Kasumi-1 (cell line): ENCODE measurements around the gene IGFL3.
"Not testable (repeated sequence)": the region's sequence is repeated elsewhere in the genome, so short reads cannot be mapped to it uniquely, and the experiment has no call there.

Experiments
- DNase-seq, 2 experiments: peaks; one replicate each; lab custom pipeline; 2025; lab: John Stamatoyannopoulos, UW

The IGFL3 gene

GRCh38 chr19:46124638-46125115 lies at the start of gene IGFL3:
IGFL3 (minus strand) TSS chr19:46124688; CDS start chr19:46124649, 39 bp downstream.
- no peak for DNase-seq

DNA sequence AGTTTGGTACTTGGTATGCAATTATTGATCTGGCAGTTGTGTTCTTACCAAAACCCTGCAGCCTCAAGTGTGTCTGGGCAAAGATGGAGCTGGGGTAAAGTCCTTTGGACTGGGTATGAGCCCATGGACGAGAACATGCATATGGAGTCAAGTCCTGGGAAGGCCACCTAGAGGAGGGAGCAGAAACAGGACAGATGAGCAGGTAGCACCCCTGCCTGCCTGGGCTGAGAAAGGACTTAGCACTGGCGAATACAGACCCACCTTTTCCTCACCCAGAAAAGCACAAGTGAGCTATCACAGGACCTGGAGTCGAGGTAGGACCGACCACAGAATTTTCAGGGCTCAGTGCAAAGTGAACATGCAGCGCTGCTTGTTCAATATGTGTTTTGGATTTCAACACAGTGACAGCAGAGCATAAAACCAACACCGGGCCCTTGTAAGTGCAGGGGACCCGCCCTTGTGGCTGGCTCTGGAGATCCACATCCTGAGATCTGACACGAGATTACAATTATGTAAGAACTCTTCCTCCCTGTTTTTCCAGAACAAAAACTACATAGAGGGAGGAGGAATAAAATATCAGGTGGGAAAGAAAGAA lies 49.5 kb upstream of the IGFL3 start:
- no peak for DNase-seq

DNA sequence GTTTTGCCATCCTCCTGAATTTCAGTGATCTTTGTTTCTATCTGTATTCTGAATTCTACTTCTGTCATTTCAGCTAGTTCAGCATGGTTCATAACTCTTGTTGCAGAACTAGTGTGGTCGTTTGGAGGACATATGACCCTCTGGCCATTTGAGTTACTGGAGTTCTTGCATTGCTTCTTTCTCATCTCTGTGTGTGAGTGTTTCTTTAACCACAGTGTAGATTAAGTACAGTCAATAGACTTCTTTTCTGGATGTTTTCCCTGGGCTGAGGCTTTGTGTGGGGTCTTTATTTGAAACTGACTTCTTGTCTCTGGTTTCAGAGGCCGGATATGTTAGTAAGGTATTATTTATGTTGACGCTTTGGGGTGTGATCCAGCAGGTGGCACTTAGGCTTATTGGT lies 38.2 kb upstream of the IGFL3 start:
- DNase-seq = no peak

GRCh38 chr19:46161642-46162257 lies 37.3 kb upstream of the IGFL3 start:
- not testable (repeated sequence) for DNase-seq

DNA sequence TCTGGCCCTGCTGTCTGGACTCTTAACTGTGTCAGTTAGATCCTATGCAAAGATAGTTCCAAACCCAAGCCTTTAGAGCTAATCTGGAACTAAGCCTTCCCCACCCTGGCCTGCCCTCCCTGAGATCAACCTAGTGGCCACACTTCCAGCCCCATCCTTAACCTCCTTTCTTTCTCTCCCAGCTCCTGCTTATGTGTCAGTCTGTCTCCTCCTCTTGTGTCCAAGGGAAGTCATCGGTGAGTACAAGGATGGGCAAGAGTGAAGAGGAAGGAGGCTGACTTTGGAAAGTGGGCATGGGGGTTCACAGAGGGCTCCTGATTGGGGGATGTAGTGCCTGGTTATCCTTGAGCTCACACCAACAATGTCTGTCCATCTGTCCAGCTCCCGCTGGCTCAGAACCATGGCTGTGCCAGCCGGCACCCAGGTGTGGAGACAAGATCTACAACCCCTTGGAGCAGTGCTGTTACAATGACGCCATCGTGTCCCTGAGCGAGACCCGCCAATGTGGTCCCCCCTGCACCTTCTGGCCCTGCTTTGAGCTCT lies 35.8 kb upstream of the IGFL3 start:
- DNase-seq = no peak

- no peak for DNase-seq
Observed at GRCh38 chr19:46159418-46160232, 35.1 kb upstream of the IGFL3 start.

- no peak for DNase-seq
Observed at GRCh38 chr19:46155237-46155636, 30.7 kb upstream of the IGFL3 start.

DNA sequence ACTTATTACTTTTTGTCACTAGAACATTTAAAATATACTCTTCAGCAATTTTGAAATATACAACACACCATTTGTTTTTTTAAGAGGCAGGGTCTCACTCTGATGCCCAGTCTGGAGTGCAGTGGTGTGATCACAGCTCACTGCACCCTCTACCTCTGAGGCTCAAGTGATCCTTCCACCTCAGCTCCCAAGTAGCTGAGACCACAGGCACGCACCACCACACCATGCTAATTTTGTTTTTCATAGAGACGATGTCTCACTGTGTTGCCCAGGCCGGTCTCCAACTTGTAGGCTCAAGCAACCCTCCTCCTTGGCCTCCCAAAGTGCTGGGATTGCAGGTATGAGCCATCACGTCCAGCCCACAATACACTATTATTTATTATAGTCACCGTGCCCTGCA lies 26.1 kb upstream of the IGFL3 start:
- no peak for DNase-seq

DNA sequence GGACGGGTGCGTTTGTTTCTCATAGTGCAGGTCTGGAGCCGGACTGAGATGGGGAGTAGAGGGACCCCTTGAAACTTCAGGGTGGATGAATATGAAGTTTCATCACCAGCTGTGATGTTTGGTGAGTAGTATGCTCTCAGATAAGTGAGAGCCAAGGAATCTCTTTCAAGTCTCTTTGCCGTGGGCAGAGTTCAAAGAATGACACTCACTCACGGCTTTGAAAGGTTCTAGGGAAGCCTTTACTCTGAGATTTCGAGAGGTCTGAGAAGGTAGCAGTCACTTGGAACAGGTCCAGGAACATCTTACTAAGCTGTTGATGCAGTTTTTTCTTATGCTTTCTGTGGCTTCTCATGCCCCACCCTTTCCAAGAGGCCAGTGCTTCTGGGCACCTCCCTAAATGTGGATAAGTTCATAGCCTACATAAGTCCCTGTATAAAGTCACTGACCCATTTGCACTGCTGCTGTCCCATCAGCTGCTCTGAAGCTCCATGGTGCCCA lies 23.4 kb upstream of the IGFL3 start, which contains the start of gene IGFL2:
Gene IGFL2, plus strand, starts transcription at position 448 of the 498 bp plus-strand sequence. Its CDS starts 41 bp downstream, at position 489.
- DNase-seq = no peak

- DNase-seq = no peak
Observed at GRCh38 chr19:46147166-46147740, 22.8 kb upstream of the IGFL3 start.

- no peak for DNase-seq
Observed at GRCh38 chr19:46144756-46145155, 20.3 kb upstream of the IGFL3 start.

DNA sequence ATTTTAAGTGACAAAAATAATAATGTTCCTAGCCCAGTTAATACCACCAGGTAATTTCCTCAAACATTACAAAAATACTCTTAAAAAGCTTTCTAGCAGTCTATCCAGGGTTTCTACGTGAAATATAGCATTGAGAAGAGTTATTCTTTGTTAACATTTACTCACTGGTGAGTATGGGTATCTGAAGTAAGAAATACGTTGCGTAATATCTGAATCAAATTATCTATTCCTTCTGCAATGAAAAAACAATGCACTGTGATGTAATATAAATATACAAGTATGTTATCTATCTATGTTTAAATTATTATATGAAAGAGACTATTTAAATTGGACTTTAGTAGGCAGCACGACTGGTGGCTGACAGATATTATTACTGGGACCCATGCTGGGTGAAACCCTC lies 17.8 kb upstream of the IGFL3 start:
- no peak for DNase-seq

DNA sequence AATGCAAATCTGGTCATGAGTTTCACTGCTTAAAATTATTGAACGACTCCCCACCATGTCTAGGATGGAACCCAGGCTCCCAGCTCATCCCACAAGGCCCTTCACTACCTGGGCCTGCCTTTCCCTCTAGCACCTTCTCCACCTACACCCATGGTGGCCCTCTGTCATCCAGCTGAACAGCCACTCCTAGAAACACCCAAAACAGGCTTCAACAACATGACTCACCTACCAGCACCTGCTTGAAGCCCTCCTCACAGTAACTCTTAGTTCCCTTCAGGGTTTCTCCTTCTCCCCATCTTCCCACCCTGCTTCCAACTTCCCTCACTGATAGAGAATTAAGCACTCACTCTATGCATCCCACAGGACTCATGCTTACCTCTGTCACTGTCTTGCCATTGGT lies 16.9 kb upstream of the IGFL3 start:
- no peak for DNase-seq

- DNase-seq = no peak
Observed at GRCh38 chr19:46137915-46138473, 13.5 kb upstream of the IGFL3 start.

GRCh38 chr19:46134527-46134926 lies 10.0 kb upstream of the IGFL3 start:
- no peak for DNase-seq

DNA sequence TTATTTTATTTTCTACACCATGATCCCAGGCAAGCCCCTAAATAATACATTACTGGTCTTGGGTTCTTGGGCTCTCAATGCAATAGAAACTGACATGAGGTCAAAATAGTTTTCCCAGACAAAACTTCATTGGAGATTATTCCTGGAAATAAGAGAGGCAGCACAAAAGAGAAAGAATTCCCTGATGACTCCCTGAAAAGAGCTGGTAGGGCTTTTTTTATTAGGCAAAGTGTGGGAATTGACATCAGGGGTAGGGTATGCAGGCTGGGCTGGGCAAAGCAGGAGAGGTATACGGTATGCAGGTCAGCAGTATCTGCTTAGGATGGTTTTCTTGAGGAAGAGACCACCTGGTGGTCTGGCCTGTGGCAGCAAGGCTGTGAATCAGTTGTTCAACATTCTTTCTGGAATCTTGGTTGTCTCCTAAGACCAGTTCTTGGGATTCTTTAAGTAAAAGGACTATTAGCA lies 9.3 kb upstream of the IGFL3 start:
- no peak for DNase-seq

DNA sequence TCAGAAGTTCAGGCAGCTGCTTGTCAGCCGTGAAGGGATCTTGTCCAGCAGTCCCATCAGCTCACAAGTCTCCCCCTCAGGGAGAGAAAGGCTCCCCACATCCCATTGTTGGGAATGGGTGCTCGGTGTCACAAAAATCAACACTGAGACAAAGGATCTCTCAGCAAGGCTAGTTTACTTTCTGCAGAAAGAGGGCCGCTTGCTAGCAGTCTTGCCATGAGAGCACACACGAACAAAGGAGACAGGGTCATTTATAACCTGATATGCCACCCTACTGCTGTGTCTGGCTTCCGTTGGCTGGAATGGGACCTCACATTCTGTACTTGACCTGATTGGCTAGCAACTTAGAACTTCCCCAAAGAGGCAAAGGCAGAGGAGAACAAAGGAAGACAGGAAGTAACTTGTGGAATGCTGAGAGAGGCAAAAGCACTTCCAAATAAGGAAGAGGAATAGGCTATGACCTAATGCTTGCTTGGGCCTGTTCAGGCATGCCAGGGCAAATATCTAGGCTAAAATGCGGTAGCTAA lies 8.7 kb upstream of the IGFL3 start:
- DNase-seq = no peak

- DNase-seq = no peak
Observed at GRCh38 chr19:46132508-46133100, 8.1 kb upstream of the IGFL3 start.

- DNase-seq = no peak
Observed at GRCh38 chr19:46131485-46132143, 7.1 kb upstream of the IGFL3 start.

GRCh38 chr19:46126086-46126580 lies 1.6 kb upstream of the IGFL3 start:
- DNase-seq = no peak
